CD14-positive monocyte (primary cell): ENCODE measurements around the gene SLC22A5. TPM values are rescaled to one million over a fixed set of nuclear protein-coding genes. Genes with fewer than 3 reads are reported as not detected.

Experiments
- DNase-seq, 3 donors: peaks; one replicate each; pipeline ENCODE4 v3.0.0-alpha.2; 2011 to 2022
- H2AFZ ChIP-seq: 2 replicates; pipeline ENCODE4 v1.6.0; 2012; ENCODE audit warnings: mild to moderate bottlenecking, low read depth, low read length, inconsistent platforms; ENCODE audit not compliant: insufficient read depth, poor library complexity, severe bottlenecking
- H3K27ac ChIP-seq, 2 donors: 1 replicate in 1 of 2; 2 replicates in 1 of 2; pipeline ENCODE4 v1.5.1; 2012 to 2013; ENCODE audit warnings: low read length in 2 of 2, control low read depth in 1 of 2, inconsistent platforms in 1 of 2, low read depth in 1 of 2, mild to moderate bottlenecking in 1 of 2
- H3K27me3 ChIP-seq, 2 donors: one replicate each; pipeline versions ENCODE4 v1.6.0 to v1.6.1; 2011 to 2013; ENCODE audit warnings: low read length in 2 of 2; ENCODE audit not compliant: control insufficient read depth in 2 of 2, insufficient read depth in 2 of 2
- H3K36me3 ChIP-seq, 2 donors: replicated peaks in 1 of 2; 1 replicate in 1 of 2; 2 replicates in 1 of 2; pipeline versions ENCODE4 v1.5.1 to v1.6.1; 2012 to 2013; ENCODE audit warnings: low read length in 2 of 2, control low read depth in 1 of 2, inconsistent platforms in 1 of 2, mild to moderate bottlenecking in 1 of 2; ENCODE audit not compliant: insufficient read depth in 2 of 2, control insufficient read depth in 1 of 2
- H3K4me1 ChIP-seq, 2 donors: 1 replicate in 1 of 2; 2 replicates in 1 of 2; pipeline versions ENCODE4 v1.5.1 to v1.6.1; 2012 to 2013; ENCODE audit warnings: low read length in 2 of 2, control low read depth in 1 of 2, inconsistent platforms in 1 of 2, mild to moderate bottlenecking in 1 of 2, moderate library complexity in 1 of 2; ENCODE audit not compliant: insufficient read depth in 2 of 2, control insufficient read depth in 1 of 2
- H3K4me2 ChIP-seq: replicated peaks from 2 replicates; pipeline ENCODE3; 2012; ENCODE audit warnings: low read length, moderate library complexity, mild to moderate bottlenecking; ENCODE audit not compliant: poor library complexity, severe bottlenecking; ENCODE audit errors: extremely low read depth
- H3K4me3 ChIP-seq, 3 experiments: fragments of 200-600 bp in 1 of 3; sonication (generic) in 1 of 3; replicated peaks in 1 of 3; 1 replicate in 2 of 3; 2 replicates in 1 of 3; pipeline ENCODE4 v1.5.1; 2011 to 2013; ENCODE audit warnings: low read length in 3 of 3, mild to moderate bottlenecking in 3 of 3, control low read depth in 2 of 3, low read depth in 2 of 3, inconsistent platforms in 1 of 3, moderate library complexity in 1 of 3
- H3K79me2 ChIP-seq: 2 replicates; pipeline ENCODE4 v1.6.0; 2012; ENCODE audit warnings: mild to moderate bottlenecking, control low read depth, inconsistent platforms, low read length, moderate library complexity; ENCODE audit not compliant: insufficient read depth
- H3K9ac ChIP-seq: 2 replicates; pipeline ENCODE4 v1.6.0; 2017; ENCODE audit warnings: low read length, mild to moderate bottlenecking; ENCODE audit not compliant: insufficient read depth, poor library complexity, severe bottlenecking
- H3K9me3 ChIP-seq, 2 donors: replicated peaks in 1 of 2; 1 replicate in 1 of 2; 2 replicates in 1 of 2; pipeline versions ENCODE4 v1.5.1 to v1.6.1; 2012 to 2013; ENCODE audit warnings: low read length in 2 of 2, control low read depth in 1 of 2; ENCODE audit not compliant: control insufficient read depth in 1 of 2, insufficient read depth in 1 of 2
- H4K20me1 ChIP-seq: 2 replicates; pipeline ENCODE4 v1.6.0; 2012; ENCODE audit warnings: mild to moderate bottlenecking, low read length, control low read depth, moderate library complexity; ENCODE audit not compliant: insufficient read depth
- H3K27ac Mint-ChIP-seq, 7 donors: one replicate each; pipeline ENCODE4 v1.8.0; 2020; ENCODE audit warnings: mild to moderate bottlenecking in 7 of 7, mixed read lengths in 7 of 7, moderate library complexity in 6 of 7, inconsistent platforms in 2 of 7
- H3K27me3 Mint-ChIP-seq, 3 donors: one replicate each; pipeline ENCODE4 v1.8.0; 2021 to 2022; ENCODE audit warnings: low read depth in 3 of 3, mild to moderate bottlenecking in 3 of 3, mixed read lengths in 3 of 3, moderate library complexity in 3 of 3, inconsistent platforms in 1 of 3
- H3K36me3 Mint-ChIP-seq, 2 donors: one replicate each; pipeline ENCODE4 v1.8.0; 2020; ENCODE audit warnings: mixed read lengths in 2 of 2, inconsistent platforms in 1 of 2, mild to moderate bottlenecking in 1 of 2
- H3K4me1 Mint-ChIP-seq: one replicate; pipeline ENCODE4 v1.8.0; 2020; ENCODE audit warnings: mild to moderate bottlenecking, mixed read lengths
- H3K4me3 Mint-ChIP-seq, 2 donors: one replicate each; pipeline ENCODE4 v1.8.0; 2020; ENCODE audit warnings: mild to moderate bottlenecking in 2 of 2, mixed read lengths in 2 of 2, moderate library complexity in 1 of 2
- H3K9me3 Mint-ChIP-seq, 7 donors: one replicate each; pipeline ENCODE4 v1.8.0; 2020 to 2022; ENCODE audit warnings: mixed read lengths in 7 of 7, mild to moderate bottlenecking in 6 of 7, moderate library complexity in 6 of 7, inconsistent platforms in 2 of 7
- WGBS: methylation state at CpG from one replicate; pipeline ENCODE4 v1.1.5; 2013; ENCODE audit warnings: missing lambda C conversion rate; ENCODE audit not compliant: insufficient coverage; 5-methylcytosine and 5-hydroxymethylcytosine counted together
- intact Hi-C, 2 donors: fragments of 100-400 bp; cut with micrococcal nuclease; formaldehyde crosslinking; loops; one replicate each; pipeline versions ENCODE4 v1.15.0 to v1.15.1; 2023
- polyA plus RNA-seq, 3 donors: library from polyadenylated mRNA; depleted of rRNA in 1 of 3; unstranded in 2 of 3; stranded (reverse) in 1 of 3; fragments of 300-500 nt in 2 of 3; fragments of >200 nt in 1 of 3; fragmentation: Illumina TruSeq in 2 of 3; gene quantifications; 1 replicate in 2 of 3; 2 replicates in 1 of 3; pipeline ENCODE4 v1.2.3, GENCODE V29; 2012 to 2021
- TF ChIP-seq, protein P1 (sequence below): fragments of 200-600 bp; IDR thresholded peaks from one replicate; pipeline ENCODE4 v1.8.0; 2022; ENCODE audit warnings: antibody characterized with exemption, mild to moderate bottlenecking

Gene SLC22A5
- polyA plus RNA-seq, 3 donors = 2.4 to 14.6 (median 3.5) TPM

DNA sequence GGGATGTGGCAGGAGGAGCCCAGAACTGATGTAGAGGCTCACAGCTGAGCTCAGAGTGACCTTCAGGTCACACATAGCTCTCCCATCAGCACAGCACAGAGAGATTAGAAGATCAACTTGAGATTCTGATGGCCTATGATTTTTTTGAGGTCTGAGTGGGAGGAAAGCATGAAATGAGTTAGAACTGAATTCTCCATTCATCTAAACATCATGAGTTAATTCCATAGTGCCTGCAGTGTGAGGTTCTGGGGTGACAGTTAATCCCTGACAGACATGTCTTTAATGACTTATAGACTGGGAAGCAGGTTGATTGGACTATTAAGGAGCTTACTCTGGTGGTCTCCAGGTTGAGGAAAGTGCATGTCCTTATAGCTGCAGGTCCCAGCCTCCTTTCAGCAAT, 22.4 kb downstream of the SLC22A5 start:
- H3K27me3 Mint-ChIP-seq = no peaks in the 10 kb centered on the region
- Histone ChIP-seq H3K4me3 (no peak overlapping the region), H4K20me1 (no peaks in the 10 kb centered on the region), H3K36me3 (peaks cover 24 to 70% of the 10 kb centered on the region in 2 donors), H3K79me2 (no peaks in the 10 kb centered on the region), H3K9ac (no peak overlapping the region), H3K27ac (no peak overlapping the region), H3K27me3 (no peaks in the 10 kb centered on the region), H3K9me3 (no peaks in the 10 kb centered on the region), H3K4me1 (peaks cover 25 to 31% of the 10 kb centered on the region in 2 donors), H3K4me2 (no peak overlapping the region), H2AFZ (no peak overlapping the region)
- peaks cover 28 to 40% of the 10 kb centered on the region in 2 donors for H3K36me3 Mint-ChIP-seq
- no peaks in the 10 kb centered on the region for H3K9me3 Mint-ChIP-seq
- intact Hi-C loops = no loop called here
- no peak for DNase-seq
- no peak overlapping the region for H3K4me3 Mint-ChIP-seq
- H3K27ac Mint-ChIP-seq = no peak overlapping the region
- TF ChIP-seq, protein P1, sequence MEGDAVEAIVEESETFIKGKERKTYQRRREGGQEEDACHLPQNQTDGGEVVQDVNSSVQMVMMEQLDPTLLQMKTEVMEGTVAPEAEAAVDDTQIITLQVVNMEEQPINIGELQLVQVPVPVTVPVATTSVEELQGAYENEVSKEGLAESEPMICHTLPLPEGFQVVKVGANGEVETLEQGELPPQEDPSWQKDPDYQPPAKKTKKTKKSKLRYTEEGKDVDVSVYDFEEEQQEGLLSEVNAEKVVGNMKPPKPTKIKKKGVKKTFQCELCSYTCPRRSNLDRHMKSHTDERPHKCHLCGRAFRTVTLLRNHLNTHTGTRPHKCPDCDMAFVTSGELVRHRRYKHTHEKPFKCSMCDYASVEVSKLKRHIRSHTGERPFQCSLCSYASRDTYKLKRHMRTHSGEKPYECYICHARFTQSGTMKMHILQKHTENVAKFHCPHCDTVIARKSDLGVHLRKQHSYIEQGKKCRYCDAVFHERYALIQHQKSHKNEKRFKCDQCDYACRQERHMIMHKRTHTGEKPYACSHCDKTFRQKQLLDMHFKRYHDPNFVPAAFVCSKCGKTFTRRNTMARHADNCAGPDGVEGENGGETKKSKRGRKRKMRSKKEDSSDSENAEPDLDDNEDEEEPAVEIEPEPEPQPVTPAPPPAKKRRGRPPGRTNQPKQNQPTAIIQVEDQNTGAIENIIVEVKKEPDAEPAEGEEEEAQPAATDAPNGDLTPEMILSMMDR = no peak
- peaks cover 24% of the 10 kb centered on the region for H3K4me1 Mint-ChIP-seq

DNA sequence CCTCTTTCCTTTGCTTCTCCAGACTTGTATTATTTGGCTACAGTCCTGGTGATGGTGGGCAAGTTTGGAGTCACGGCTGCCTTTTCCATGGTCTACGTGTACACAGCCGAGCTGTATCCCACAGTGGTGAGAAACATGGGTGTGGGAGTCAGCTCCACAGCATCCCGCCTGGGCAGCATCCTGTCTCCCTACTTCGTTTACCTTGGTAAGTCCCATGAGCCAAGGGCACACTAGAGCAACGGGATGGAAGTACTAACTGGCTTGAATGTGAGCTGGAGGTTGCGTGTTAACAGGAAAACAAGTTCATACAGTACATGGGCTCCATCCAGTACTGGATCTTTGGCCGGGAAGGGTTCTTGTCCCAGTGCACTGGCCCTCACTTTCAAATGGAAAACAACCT, 22.9 kb downstream of the SLC22A5 start:
- WGBS = 94% methylated on average over 3 of the region's 8 CpGs

More for the DNA sequence above, 22.9 kb downstream of the SLC22A5 start:
- no peak overlapping the region for H3K27ac Mint-ChIP-seq
- peaks cover 24 to 70% of the 10 kb centered on the region in 2 donors for H3K36me3 ChIP-seq
- H3K27me3 ChIP-seq = no peaks in the 10 kb centered on the region
- peaks cover 19% of the 10 kb centered on the region for H3K4me1 Mint-ChIP-seq
- no peaks in the 10 kb centered on the region for H3K9me3 ChIP-seq
- H3K9me3 Mint-ChIP-seq = no peaks in the 10 kb centered on the region
- H3K4me2 ChIP-seq = no peak overlapping the region
- H3K4me3 ChIP-seq = no peak overlapping the region
- H3K9ac ChIP-seq = no peak overlapping the region
- no peaks in the 10 kb centered on the region for H3K27me3 Mint-ChIP-seq
- H2AFZ ChIP-seq = no peak overlapping the region
- no peak overlapping the region for H3K4me3 Mint-ChIP-seq
- TF ChIP-seq, protein P1 = no peak
- H3K27ac ChIP-seq = no peak overlapping the region
- no peak for DNase-seq
- H3K79me2 ChIP-seq = no peaks in the 10 kb centered on the region
- intact Hi-C loops = no loop called here
- peaks cover 28 to 40% of the 10 kb centered on the region in 2 donors for H3K36me3 Mint-ChIP-seq
- H4K20me1 ChIP-seq = no peaks in the 10 kb centered on the region
- peaks cover 20 to 25% of the 10 kb centered on the region in 2 donors for H3K4me1 ChIP-seq
